ENCODE results near the gene TPR. TPM values are rescaled to one million over a fixed set of nuclear protein-coding genes. Genes with fewer than 3 reads are reported as not detected.

The TPR gene
- total RNA-seq, 4 donors from 2014 or later: 53.7 to 78.8 (median 70.1) TPM

DNA sequence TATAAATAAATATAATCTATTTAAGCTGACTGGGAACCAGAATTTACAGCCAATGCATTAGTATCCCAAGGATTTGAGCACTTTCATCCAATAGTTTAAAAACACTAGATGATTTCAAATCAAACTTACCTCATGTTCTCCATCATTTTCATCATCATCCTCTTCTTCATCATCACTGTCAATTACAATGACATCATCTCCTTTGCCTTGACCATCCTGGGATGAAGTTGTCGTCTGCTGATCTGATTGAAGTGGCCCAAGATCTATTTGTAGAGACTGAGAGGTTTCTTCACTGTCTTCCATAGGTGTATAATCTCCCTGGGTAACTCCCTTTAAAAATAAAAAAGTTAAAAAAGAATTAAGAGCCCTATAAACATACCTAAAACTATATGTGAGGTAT is 47.7 kb downstream of the TPR start:
- peaks cover 10 to 93% of the 10 kb centered on the region in 2 donors for H3K36me3 ChIP-seq
- no peaks in the 10 kb centered on the region for H3K9me3 ChIP-seq
- no peak overlapping the region for H3K27ac ChIP-seq
- ATAC-seq: no peak
- 100% methylated on average over 1 of the region's 1 CpG for WGBS, 2 donors (ENCODE audit: low coverage in 1 of 2)
- H3K4me1 ChIP-seq: no peaks in the 10 kb centered on the region
- no peaks in the 10 kb centered on the region for H3K27me3 ChIP-seq
- no peak overlapping the region for H3K4me3 ChIP-seq
- TF ChIP-seq POLR2A (IDR thresholded peaks at IDR 0.05): no peak
- no peak for TF ChIP-seq POLR2AphosphoS5 (IDR thresholded peaks at IDR 0.05)
- no peak for TF ChIP-seq EP300 (IDR thresholded peaks at IDR 0.05)
- TF ChIP-seq, protein P1, sequence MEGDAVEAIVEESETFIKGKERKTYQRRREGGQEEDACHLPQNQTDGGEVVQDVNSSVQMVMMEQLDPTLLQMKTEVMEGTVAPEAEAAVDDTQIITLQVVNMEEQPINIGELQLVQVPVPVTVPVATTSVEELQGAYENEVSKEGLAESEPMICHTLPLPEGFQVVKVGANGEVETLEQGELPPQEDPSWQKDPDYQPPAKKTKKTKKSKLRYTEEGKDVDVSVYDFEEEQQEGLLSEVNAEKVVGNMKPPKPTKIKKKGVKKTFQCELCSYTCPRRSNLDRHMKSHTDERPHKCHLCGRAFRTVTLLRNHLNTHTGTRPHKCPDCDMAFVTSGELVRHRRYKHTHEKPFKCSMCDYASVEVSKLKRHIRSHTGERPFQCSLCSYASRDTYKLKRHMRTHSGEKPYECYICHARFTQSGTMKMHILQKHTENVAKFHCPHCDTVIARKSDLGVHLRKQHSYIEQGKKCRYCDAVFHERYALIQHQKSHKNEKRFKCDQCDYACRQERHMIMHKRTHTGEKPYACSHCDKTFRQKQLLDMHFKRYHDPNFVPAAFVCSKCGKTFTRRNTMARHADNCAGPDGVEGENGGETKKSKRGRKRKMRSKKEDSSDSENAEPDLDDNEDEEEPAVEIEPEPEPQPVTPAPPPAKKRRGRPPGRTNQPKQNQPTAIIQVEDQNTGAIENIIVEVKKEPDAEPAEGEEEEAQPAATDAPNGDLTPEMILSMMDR (IDR thresholded peaks at IDR 0.05): no peak

DNA sequence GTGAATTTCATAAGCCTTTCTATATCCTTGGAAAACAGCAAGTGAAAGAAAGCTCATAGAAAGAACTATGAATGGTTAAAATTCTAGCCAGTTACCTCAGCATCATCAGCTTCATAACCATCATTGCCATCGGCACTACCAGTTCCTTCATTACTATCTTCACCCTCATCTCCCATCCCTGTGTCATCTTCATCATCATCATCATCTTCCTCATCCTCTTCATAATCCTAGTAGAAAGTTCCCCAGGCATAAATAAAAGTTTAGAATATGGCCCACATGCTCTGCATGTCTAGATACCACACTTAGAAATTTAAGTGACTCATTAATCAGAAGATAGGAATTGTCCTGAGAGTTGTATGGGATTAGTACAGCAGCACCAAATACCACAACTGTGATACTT is 49.0 kb downstream of the TPR start:
- Histone ChIP-seq H3K9me3 (no peaks in the 10 kb centered on the region), H3K27ac (no peak overlapping the region), H3K4me1 (no peaks in the 10 kb centered on the region), H3K36me3 (peaks cover 3 to 93% of the 10 kb centered on the region in 2 donors), H3K4me3 (no peak overlapping the region), H3K27me3 (no peaks in the 10 kb centered on the region)
- no peak for ATAC-seq
- no peak for TF ChIP-seq POLR2A (IDR thresholded peaks at IDR 0.05)
- no peak for TF ChIP-seq POLR2AphosphoS5 (IDR thresholded peaks at IDR 0.05)
- TF ChIP-seq, protein P1 (IDR thresholded peaks at IDR 0.05): no peak
- no peak for TF ChIP-seq EP300 (IDR thresholded peaks at IDR 0.05)
- 79 to 90% methylated on average over 1 of the region's 1 CpG for WGBS, 2 donors (ENCODE audit: low coverage in 1 of 2)

DNA sequence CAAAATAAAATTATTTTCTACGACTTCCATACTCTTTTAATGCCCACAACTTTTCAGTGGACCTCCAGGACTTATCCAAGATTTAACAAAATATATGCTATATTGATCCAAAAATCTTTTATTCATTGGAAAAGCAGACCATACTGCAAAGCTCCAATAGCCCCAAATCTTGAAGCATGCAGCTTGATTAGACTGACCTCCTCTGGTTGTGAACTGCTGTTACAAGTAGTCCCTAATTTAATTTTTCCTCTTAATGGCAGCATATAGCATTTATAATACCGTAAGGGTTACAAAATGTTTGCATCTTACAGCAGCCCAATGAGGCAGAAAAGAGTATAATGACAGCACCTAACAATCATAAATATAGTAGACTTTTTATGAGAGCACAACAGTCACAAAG is 49.8 kb downstream of the TPR start:
- H3K4me1 ChIP-seq: no peaks in the 10 kb centered on the region
- peaks cover 5 to 93% of the 10 kb centered on the region in 2 donors for H3K36me3 ChIP-seq
- ATAC-seq: no peak
- H3K27me3 ChIP-seq: no peaks in the 10 kb centered on the region
- no peaks in the 10 kb centered on the region for H3K9me3 ChIP-seq
- no peak overlapping the region for H3K4me3 ChIP-seq
- TF ChIP-seq, protein P1 (IDR thresholded peaks at IDR 0.05): no peak
- TF ChIP-seq POLR2A (IDR thresholded peaks at IDR 0.05) (no peak), POLR2AphosphoS5 (IDR thresholded peaks at IDR 0.05) (no peak), EP300 (IDR thresholded peaks at IDR 0.05) (no peak)
- no peak overlapping the region for H3K27ac ChIP-seq
- WGBS, 2 donors (ENCODE audit: low coverage in 1 of 2): 88 to 90% methylated on average over 2 of the region's 2 CpGs

DNA sequence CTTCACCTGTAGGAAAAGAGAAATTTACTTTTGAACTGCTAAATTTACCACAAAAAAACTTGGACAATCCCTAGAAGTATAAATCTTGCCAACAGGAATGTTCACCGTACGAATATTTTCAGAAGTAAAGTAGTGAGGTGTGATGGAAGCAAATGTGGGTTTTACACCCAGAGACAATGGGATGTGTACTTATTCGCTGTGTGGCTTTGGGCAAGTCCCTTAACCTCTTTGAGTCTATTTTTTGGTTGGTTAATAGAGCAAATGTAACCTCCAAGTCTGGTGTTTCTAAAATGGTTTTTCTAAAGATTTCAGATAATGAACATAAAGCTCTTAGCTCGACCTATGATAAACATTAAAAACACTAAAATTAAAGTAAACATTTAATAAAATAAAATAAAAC is 51.2 kb downstream of the TPR start:
- TF ChIP-seq, protein P1 (IDR thresholded peaks at IDR 0.05): no peak
- TF ChIP-seq EP300 (IDR thresholded peaks at IDR 0.05) (no peak), POLR2AphosphoS5 (IDR thresholded peaks at IDR 0.05) (no peak), POLR2A (IDR thresholded peaks at IDR 0.05) (no peak)
- no peaks in the 10 kb centered on the region for H3K4me1 ChIP-seq
- H3K27ac ChIP-seq: no peak overlapping the region
- 91 to 92% methylated on average over 3 to 4 of the region's 4 CpGs for WGBS, 2 donors (ENCODE audit: low coverage in 1 of 2)
- ATAC-seq: no peak
- H3K27me3 ChIP-seq: no peaks in the 10 kb centered on the region
- no peaks in the 10 kb centered on the region for H3K9me3 ChIP-seq
- peaks cover 5 to 93% of the 10 kb centered on the region in 2 donors for H3K36me3 ChIP-seq
- H3K4me3 ChIP-seq: no peak overlapping the region

DNA sequence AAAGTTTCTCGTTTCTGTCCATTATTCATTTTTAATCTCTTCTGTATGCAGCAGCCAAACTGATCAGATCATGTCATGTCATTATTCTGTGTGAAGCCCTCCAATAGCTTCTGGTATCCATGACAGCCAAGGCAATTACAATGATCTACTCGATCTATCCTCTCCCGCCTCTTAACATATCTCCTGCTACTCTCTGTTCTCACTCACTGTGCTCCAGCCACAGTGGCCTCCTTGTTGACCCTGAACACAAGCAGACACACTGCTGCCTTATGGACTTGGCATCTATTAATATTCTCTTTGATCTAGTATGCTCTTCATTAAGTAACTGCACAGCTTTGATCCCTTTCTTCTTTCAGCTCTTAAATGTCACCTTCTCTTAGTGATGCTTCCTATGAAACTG is 59.5 kb downstream of the TPR start:
- no peak for ATAC-seq

More for the DNA sequence above, 59.5 kb downstream of the TPR start:
- Histone ChIP-seq H3K27ac (no peak overlapping the region), H3K9me3 (no peaks in the 10 kb centered on the region), H3K36me3 (peaks cover 13 to 100% of the 10 kb centered on the region in 2 donors), H3K4me1 (no peaks in the 10 kb centered on the region), H3K27me3 (no peaks in the 10 kb centered on the region), H3K4me3 (no peak overlapping the region)
- 76% methylated on average over 3 of the region's 3 CpGs for WGBS, 2 donors (ENCODE audit: low coverage in 1 of 2)
- TF ChIP-seq POLR2AphosphoS5 (IDR thresholded peaks at IDR 0.05) (no peak), POLR2A (IDR thresholded peaks at IDR 0.05) (no peak), EP300 (IDR thresholded peaks at IDR 0.05) (no peak)
- TF ChIP-seq, protein P1 (IDR thresholded peaks at IDR 0.05): no peak

Data from gastroesophageal sphincter (tissue), 4 donors.